ENCODE data around the gene WIPI1. TPM values are rescaled to one million over a fixed set of nuclear protein-coding genes. Genes with fewer than 3 reads are reported as not detected.

The WIPI1 gene
- total and polyA plus RNA-seq, 10 of the 15 experiments (the other 5 are each of a cell fraction or from before 2014, with no cell fraction given) = 6.5 to 44.5 (median 26.2) TPM

- TF ChIP-seq, protein P1, sequence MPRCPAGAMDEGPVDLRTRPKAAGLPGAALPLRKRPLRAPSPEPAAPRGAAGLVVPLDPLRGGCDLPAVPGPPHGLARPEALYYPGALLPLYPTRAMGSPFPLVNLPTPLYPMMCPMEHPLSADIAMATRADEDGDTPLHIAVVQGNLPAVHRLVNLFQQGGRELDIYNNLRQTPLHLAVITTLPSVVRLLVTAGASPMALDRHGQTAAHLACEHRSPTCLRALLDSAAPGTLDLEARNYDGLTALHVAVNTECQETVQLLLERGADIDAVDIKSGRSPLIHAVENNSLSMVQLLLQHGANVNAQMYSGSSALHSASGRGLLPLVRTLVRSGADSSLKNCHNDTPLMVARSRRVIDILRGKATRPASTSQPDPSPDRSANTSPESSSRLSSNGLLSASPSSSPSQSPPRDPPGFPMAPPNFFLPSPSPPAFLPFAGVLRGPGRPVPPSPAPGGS (IDR thresholded peaks at IDR 0.05; ENCODE audit: borderline replicate concordance, insufficient read depth, low read depth, low read length, poor library complexity, severe bottlenecking) = no peak
- no peak for TF ChIP-seq MEF2B (IDR thresholded peaks at IDR 0.05; ENCODE audit: partially characterized antibody, poor library complexity, severe bottlenecking)
- no peak for TF ChIP-seq EP300 (IDR thresholded peaks at IDR 0.05; ENCODE audit: borderline replicate concordance in 1 of 2, control insufficient read depth in 1 of 2, low read depth in 2 of 2, low read length in 2 of 2)
- TF ChIP-seq, protein P2, sequence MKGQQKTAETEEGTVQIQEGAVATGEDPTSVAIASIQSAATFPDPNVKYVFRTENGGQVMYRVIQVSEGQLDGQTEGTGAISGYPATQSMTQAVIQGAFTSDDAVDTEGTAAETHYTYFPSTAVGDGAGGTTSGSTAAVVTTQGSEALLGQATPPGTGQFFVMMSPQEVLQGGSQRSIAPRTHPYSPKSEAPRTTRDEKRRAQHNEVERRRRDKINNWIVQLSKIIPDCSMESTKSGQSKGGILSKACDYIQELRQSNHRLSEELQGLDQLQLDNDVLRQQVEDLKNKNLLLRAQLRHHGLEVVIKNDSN (IDR thresholded peaks at IDR 0.05; ENCODE audit: borderline replicate concordance, extremely low read length, insufficient read depth, low read depth, low read length) = no peak
- TF ChIP-seq CHD4 (IDR thresholded peaks at IDR 0.05) = no peak
- no peak for TF ChIP-seq PML (IDR thresholded peaks at IDR 0.05; ENCODE audit: low read length)
- no peak for TF ChIP-seq CUX1 (IDR thresholded peaks at IDR 0.05; ENCODE audit: insufficient replicate concordance, low read depth, low read length)
- TF ChIP-seq FOXM1 (IDR thresholded peaks at IDR 0.05; ENCODE audit: low read depth, low read length) = no peak
- no peak for TF ChIP-seq ZSCAN29 (IDR thresholded peaks at IDR 0.05)
- no peak for TF ChIP-seq NFIC (IDR thresholded peaks at IDR 0.05; ENCODE audit: low read depth, low read length)
- TF ChIP-seq RUNX3 (IDR thresholded peaks at IDR 0.05; ENCODE audit: low read length) = peak; percentile 5; the same call in 1 of the 2 replicates
- TF ChIP-seq YBX1 (IDR thresholded peaks at IDR 0.05) = no peak
- TF ChIP-seq MLLT1 (IDR thresholded peaks at IDR 0.05) = no peak
- no peak for TF ChIP-seq SUZ12 (IDR thresholded peaks at IDR 0.05; ENCODE audit: unreplicated experiment)
- TF ChIP-seq CREM (IDR thresholded peaks at IDR 0.05; ENCODE audit: low read depth) = no peak
- TF ChIP-seq, protein P3, sequence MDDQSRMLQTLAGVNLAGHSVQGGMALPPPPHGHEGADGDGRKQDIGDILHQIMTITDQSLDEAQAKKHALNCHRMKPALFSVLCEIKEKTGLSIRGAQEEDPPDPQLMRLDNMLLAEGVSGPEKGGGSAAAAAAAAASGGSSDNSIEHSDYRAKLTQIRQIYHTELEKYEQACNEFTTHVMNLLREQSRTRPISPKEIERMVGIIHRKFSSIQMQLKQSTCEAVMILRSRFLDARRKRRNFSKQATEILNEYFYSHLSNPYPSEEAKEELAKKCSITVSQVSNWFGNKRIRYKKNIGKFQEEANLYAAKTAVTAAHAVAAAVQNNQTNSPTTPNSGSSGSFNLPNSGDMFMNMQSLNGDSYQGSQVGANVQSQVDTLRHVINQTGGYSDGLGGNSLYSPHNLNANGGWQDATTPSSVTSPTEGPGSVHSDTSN (IDR thresholded peaks at IDR 0.05; ENCODE audit: insufficient replicate concordance, low read depth, low read length) = peak; percentile 69
Measured at GRCh38 chr17:68435876-68436842, 21.1 kb downstream of the WIPI1 start (continued).
